ENCODE results near the gene NOM1.
A peak's percentile ranks its signal among the peaks of the same experiment; 100 is the strongest.

Gene NOM1

DNA sequence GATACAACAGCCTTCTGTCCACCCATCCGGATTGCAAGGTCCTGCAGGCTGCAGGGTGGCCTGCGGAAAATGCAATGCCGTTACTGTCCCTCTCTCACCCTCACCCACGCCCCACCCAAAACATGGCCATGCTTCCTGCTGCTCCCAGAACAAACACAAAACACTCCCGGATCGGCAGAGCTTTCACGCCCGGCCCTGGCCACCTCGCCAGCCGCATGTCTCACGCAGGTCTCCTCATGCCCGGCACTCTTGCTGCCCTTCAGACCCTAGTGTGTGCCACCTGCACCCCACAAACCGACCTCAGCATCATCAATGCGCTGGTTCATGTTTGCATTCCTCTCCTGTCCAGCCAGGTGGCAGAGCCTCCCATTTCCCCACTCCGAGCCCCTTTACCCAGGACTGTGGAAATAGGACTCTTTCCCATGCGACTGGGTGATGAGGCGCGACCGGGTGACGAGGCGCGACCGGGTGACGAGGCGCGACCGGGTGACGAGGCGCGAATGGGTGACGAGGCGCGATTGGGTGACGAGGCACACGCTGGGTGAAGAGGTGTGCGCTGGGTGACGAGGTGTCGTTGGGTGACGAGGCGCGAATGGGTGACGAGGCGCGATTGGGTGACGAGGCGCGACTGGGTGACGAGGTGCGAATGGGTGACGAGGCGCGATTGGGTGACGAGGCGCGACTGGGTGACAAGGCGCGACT, 8.9 kb upstream of the NOM1 start:
- DNase-seq (ENCODE audit: low read depth), result no peak

DNA sequence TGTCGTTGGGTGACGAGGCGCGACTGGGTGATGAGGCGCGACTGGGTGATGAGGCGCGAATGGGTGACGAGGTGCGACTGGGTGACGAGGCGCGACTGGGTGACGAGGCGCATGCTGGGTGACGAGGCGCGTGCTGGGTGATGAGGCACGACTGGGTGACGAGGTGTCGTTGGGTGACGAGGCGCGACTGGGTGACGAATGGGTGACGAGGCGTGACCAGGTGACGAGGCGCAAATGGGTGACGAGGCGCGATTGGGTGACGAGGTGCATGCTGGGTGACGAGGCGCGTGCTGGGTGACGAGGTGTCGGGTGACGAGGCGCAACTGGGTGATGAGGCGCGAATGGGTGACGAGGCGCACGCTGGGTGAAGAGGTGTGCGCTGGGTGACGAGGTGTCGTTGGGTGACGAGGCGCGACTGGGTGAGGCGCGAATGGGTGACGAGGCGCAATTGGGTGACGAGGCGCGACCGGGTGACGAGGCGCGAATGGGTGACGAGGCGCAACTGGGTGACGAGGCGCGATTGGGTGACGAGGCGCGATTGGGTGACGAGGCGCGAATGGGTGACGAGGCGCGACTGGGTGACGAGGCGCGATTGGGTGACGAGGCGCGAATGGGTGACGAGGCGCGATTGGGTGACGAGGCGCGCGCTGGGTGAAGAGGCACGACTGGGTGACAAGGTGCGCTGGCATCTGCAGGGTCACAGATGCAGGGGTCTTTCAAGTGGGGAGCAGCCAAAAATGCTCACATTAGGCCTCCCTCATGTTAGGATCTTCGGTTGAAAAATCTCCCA, 7.9 kb upstream of the NOM1 start:
- no peak for DNase-seq (ENCODE audit: low read depth)

DNA sequence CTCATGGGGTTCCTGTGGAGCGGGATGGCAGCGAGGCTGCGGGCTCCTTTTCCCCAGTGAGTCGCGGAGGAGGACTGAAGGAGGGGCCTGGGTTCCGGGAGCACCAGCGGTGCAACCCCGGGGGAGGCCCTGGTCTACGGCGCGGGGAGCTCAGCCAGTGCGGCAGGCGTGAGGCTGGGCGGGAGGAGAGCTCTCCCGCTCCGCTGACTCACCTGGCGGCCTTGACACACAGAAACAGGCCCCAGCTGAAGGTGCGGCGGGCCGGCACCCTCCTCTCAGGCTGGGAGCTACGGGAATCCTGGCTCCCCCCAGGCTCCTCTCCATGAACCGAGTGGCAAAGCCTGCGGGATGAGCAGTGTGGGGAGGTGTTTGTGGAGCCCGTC, 6.8 kb upstream of the NOM1 start:
- DNase-seq (ENCODE audit: low read depth), result peak; percentile 7

DNA sequence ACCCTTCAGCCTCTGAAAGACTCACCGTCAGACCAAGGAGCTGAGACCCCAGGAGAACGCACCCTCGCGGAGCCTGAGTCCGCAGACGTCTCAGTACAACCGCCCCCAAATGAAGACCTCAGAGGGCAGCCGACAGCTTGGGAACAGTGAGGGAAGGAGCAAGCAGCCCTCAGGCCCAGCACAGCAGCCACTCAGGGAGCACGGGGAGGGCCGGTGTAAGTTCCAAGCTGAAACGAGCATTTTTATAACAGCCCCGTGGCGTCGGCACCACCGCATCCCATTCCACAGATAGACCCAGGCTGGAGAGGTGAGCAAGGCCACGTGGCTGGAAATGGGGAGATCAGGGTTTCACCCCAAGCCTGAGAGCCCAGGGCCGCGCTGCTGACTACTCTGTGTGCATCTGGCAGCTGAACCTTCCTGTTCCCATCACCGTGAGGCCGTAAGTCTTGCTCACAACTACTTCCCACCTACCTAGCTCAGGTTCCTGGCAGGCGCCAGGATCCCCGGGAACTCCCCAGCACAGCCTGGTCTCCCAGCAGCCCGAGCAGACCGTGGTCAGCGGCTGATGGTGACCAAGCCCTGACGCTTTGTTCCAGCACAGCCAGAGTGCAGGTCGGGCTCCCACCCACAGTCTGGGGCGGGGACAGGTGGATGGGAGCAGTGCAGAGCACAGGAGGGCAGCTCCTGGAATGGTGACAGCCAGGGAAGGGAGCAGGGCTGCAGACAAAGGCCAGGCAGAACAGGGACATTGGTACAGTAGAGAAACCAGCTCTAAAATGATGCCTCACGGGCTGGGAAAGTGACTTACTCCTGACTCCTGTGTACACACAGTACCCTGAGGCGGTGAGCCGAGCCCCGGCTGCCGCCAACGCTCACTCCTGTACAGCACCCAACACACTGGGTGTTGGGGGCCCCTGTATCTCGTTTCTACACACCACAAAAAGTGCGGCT, 6.1 kb upstream of the NOM1 start:
- DNase-seq (ENCODE audit: low read depth), result peak; percentile 17

DNA sequence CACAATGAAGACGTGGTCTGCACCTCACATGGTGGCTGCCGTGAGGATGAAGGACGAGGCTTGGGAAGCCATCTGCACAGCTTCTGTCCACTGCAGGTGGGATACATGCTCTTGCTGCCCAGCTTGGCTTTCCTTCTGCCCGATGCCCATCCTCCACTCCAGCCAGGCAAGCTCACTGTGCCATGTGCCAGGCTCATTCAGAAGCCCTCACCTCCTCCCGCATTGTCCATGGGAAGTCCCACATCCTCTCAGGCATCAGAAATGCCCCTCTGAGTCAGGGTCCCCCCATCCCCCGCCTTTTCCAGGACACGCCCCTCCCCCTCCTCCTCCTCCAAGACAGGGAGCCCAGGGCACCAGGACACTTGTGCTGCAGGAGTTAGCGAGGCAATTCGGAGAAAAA, 4.6 kb upstream of the NOM1 start:
- DNase-seq (ENCODE audit: low read depth), result no peak

DNA sequence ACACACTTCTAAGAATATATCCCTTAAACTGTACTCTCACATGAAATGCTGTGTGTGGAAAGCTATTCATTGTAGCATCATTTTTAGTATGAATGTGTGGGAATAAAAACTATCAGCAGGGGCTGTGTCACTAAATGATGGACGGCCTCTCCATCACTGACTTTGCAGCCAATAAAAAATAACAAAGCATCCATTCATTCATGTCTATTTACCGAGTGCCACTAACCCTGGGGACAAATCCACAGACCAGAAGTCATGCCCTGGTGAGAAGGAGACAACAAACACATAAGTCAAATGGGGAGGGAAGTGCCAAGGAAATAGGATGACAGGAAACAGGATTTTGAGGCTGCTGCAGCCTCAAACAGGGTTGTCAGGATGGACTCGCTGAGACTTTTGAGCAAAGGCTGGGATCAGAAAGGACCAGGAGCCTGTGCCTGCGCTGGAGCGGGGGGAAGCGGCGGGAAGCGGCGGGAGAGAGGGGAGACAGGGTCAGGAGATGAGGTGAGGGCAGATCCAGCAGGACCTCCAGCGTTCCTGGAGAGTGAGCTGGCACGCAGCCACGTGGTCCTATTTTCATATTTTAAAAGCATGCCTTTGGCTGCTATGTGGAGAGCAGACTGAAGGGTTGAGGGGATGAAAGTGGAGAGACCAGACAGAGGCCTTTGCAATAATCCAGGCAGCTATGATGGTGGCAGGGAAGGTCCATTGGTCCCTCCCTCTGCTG, 2.2 kb upstream of the NOM1 start:
- no peak for DNase-seq (ENCODE audit: low read depth)

DNA sequence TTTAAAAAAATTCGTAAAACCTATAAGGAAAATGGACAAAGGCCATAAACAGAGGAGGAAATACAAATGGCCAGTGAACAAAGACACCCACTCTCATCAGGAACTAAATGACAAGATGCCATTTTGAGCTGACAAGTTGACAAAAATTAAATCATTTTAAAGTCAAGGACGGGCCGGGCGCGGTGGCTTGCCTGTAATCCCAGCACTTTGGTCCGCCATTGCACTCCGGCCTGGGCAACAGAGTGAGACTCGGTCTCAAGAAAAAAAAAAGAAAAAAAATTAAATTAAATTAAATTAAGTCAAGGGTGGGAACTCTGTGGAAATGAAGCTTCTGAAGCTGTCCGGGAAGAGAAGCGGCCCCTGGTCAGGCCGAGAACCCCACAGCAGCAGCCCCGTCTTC, 1.2 kb upstream of the NOM1 start:
- DNase-seq (ENCODE audit: low read depth), result no peak

DNA sequence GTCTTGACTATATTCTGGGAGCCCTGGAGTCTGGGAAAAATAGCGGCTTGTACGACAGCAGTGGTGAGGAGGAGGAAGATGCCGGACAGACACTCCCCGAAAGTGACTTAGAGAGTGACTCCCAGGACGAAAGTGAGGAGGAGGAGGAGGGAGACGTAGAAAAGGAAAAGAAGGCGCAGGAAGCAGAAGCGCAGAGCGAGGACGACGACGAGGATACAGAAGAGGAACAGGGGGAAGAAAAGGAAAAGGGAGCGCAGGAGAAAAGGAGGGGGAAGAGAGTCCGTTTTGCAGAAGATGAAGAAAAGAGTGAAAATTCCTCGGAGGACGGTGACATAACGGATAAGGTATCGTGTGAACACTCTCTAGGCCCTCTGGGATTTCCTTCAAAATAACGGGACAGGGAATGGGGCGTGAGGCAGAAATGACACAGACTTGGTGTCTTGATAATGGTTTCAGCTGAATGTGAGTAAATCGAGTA, 908 bp downstream of the NOM1 start:
- DNase-seq (ENCODE audit: low read depth), result peak; percentile 35

DNA sequence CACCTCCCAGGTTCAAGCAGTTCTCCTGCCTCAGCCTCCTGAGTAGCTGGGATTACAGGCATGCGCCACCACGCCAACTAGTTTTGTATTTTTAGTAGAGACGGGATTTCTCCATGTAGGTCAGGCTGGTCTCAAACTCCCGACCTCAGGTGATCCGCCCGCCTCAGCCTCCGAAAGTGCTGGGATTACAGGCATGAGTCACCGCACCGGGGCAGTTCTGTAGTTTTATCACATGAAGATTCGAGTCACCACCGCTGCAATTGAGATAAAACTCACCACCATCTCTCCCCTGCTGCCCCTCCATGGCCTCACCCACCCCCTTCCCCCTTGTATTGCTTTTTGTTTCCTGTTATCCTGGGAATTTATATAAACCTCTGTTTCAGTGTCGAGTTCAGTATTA, 3.7 kb downstream of the NOM1 start:
- peak; percentile 19 for DNase-seq (ENCODE audit: low read depth)

DNA sequence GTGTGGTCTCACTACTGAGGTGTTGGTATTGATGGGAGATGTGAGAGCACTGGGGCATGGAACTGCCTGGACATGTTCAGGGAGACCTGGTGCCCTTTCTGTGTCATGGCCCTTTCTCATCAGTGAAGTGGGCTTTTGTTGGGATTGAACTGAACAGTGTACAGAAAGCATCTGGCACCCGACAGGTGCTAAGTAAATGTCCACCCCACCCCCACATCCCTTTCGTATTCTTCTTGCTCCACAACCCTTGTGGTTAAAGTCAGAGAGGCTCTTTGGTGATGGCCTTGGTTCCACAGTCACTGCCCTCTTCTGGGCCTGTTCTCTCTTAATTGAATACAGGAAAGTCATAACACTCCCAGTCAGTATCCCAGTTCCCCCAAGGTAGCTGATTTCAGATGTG, 5.4 kb downstream of the NOM1 start:
- no peak for DNase-seq (ENCODE audit: low read depth)

DNA sequence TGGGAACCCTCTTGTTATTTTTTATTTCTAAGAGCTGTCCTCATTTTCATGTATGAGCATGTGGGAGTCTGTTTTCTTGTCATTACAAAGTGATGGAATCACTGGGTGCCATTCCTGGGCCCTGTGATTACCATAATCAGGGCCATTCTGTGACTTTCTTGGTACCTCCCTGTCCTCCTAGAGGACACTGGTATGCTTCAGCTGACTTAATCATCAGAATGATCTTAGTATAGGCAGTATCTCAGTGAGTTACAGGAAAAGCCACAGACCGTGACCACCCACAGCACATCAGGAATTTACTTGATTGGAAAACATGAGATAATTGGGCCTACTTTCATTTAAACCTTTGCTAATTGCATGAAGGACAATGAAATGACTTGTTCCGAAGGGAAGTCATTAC, 7.2 kb downstream of the NOM1 start:
- no peak for DNase-seq (ENCODE audit: low read depth)

DNA sequence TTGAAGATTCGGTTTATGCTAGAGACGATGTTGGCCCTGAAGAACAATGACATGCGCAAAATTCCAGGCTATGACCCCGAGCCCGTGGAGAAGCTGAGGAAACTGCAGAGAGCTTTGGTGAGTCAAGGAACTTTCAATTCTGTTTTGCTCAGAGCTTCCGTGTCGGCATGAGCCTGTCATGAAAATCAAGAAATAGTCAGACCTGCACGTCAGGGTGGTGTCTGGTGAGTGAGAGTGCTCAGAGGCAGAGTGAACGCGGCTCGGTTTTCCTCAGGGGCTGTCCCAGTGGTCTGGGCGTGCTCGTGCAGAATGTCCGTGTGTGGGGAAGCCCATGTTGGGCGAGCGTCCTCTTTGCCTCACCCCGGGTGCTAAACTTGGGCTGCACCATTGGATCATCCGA, 12.6 kb downstream of the NOM1 start:
- no peak for DNase-seq (ENCODE audit: low read depth)

DNA sequence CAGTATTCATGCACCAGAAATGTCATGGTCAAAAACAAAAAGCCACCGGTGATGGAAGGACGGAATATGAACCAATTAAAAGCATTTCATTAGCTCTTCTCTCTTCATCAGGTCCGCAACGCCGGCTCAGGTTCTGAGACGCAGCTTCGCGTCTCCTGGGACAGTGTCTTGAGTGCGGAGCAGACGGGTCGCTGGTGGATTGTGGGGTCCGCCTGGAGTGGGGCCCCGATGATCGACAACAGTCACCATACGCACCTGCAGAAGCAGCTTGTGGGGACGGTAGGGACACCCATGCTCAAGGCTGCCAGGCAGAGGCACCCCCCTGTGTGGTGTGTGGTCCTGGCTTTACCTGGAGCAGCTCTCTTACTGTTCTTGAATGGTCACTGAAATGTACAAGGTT, 13.4 kb downstream of the NOM1 start:
- DNase-seq (ENCODE audit: low read depth), result no peak

DNA sequence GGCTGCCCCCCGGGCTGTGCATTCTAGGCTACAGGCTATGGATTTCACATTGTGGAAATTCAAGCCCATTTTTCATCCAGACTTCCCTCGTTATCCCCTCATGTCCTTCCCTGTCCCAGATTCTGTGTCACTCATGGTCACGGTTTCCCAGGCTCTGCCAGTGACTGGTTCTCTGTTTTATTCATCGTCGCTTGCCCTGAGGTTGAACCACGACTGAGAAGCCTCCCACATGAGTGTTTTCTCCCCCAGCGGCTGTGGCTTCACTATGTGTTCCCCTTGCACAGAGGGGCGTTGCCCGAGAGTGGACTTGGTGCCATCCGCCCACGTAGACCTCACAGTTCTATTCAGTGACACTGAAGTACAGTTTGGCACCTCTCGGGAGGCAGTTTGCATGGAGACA, 14.0 kb downstream of the NOM1 start:
- no peak for DNase-seq (ENCODE audit: low read depth)

DNA sequence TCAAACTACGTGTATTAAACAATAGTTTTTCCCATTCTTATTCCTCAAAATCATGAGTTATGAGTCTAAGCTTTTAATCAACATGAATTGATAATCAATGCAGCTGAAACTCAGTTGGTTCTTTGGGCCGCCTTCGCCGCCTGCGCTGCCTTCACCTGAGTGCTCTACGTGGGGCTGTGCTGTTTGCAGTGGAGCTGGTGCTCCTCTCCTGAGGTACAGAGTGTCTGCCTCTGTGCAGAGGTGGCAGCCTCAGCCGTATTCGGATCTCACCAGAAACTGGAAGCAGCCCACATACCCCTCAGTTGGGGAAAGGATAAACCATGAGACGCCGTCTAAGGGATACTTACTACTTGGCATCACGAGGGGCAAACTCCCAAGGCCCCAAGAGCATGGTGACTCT, 15.5 kb downstream of the NOM1 start:
- DNase-seq (ENCODE audit: low read depth), result no peak

DNA sequence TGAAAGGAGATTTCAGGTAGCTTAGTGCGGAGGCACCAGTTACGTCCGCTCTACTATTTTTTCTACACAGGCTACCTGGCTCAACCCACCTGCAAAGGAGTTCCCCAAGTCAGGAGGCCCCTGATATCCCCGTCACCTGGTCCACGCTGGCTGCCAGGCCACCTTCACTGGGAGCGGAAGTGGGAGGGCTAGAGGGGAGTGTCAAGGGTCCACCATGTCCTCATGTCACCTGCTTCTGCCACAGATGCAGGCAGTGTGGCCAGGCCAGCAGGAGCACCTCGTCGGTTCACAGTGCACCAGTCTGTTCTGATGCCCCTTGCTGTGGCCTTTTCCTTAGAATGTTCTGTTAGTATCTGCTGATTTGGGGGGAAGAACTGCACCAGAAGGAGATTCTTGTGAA, 16.9 kb downstream of the NOM1 start:
- DNase-seq (ENCODE audit: low read depth), result no peak

DNA sequence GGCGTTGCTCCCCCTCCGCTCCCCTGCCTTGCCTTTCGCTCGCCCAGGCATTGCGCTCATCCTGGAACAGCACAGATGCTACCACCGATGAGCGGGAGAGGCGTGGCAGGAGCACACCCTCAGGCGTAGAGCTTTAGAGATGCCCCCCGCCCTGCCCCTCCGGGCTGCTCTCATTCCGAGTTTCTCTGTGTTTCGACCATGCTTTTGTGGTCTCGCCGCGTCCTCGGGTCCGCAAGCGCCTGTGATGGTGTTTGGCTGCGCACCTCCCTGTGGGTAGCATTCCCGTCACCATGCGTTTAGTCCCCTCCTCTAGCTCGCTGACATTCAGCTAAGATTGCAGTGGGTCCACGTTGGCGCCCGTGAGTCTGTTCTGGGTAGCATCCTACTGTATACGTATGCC, 18.7 kb downstream of the NOM1 start:
- DNase-seq (ENCODE audit: low read depth), result no peak

DNA sequence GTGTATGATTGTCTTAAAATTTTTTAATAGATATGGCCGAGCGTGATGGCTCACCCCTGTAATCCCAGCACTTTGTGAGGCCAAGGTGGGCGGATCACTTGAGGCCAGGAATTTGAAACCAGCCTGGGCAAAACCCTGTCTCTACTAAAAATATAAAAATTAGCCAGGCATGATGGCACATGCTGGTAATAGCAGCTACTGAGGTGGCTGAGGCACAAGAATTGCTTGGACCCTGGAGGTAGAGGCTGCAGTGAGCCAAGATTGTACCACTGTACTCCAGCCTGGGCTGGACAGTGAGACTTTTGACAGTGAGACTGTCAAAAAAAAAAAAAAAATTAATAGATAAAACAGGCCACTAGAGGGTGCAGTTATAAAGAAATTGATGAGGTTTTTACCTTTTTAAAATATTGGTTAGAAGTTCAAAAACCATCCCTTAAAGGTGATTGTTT, 20.5 kb downstream of the NOM1 start:
- peak; percentile 15 for DNase-seq (ENCODE audit: low read depth)

DNA sequence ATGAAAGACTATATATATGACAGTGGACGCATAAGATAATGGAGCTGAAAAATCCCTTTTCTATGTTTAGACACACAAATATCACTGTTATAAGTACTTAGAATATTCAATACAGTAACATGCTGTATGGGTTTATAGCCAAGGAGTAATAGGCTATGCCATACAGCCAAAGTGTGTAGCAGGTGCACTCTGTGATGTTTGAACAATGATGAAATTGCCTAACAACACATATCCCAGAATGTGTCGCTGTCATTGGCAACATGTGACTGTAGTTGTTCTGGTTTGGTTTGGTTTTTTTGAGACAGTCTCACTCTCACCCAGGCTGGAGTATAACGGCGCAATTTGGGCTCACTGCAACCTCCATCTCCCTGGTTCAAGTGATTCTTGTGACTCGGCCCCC, 26.1 kb downstream of the NOM1 start:
- DNase-seq (ENCODE audit: low read depth), result no peak

DNA sequence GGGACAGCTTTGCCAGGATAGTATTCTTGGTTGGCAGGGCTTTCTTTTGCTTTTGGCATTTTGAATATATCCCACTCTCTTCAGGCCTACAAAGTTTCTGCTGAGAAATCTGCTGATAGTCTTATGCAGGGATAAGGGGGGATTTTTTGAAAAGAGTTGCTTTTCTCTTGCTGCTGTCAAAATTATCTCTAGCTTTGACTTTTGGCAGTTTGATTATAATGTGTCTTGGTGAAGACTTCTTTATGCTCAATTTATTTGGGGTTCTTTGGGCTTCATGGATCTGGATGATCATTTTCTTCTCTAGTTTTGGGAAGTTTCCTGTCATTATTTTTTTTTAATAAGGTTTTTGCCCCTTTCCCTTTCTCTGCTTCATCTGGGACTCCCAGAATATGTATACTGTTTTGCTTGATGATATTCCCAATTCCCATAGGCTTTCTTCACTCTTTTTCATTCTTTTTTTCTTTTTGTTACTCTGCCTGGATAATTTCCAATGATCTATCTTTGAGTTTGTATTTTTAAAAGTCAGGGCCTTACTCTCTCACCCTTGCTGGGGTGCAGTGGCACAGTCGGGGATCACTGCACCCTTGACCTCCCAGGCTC, 29.6 kb downstream of the NOM1 start:
- no peak for DNase-seq (ENCODE audit: low read depth)

DNA sequence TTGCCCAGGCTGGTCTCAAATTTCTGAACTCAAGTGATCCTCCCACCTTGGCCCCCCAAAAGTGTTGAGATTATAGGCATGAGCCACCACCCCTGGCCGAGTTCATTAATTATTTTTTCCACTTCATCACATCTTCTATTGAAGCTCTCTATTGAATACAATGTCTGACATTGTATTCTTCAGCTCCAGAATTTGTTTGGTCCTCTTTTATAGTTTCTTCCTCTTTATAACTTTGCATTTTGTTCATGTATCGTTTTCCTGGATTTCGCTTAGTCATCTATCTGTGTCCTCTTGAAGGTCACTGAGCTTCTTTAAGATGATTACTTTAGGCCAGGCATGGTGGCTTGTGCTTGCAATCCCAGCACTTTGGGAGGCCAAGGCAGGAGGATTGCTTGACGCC, 30.2 kb downstream of the NOM1 start:
- DNase-seq (ENCODE audit: low read depth), result no peak

All from iris pigment epithelial cell (primary cell).